ENCODE results near the gene C1orf94. TPM values are rescaled to one million over a fixed set of nuclear protein-coding genes. Genes with fewer than 3 reads are reported as not detected.

The C1orf94 gene
- polyA plus RNA-seq, 4 donors: 0.01 TPM; not detected in 3

GRCh38 chr1:34162852-34163766 lies 13.6 kb upstream of the C1orf94 start:
- H3K27me3 ChIP-seq (ENCODE audit: control insufficient read depth in 3 of 3, insufficient read depth in 3 of 3, low read length in 3 of 3): peaks cover 4 to 61% (median 46%) of the 10 kb centered on the region in 3 donors
- DNase-seq (peak; percentile 12 to 51), FAIRE-seq (no peak)
- 3 to 6% (median 4%) methylated on average over 46 of the region's 46 CpGs for WGBS, 3 donors
- H3K4me1 ChIP-seq (ENCODE audit: control insufficient read depth in 3 of 3, insufficient read depth in 2 of 3, low read depth in 1 of 3, low read length in 2 of 3): peaks cover 0 to 3% (median 0%) of the 10 kb centered on the region in 3 donors
- no peaks in the 10 kb centered on the region for H3K9me3 ChIP-seq (ENCODE audit: control insufficient read depth in 2 of 2, insufficient read depth in 1 of 2, low read depth in 1 of 2, low read length in 1 of 2)
- no peaks in the 10 kb centered on the region for H3K36me3 ChIP-seq (ENCODE audit: control insufficient read depth in 3 of 3, insufficient read depth in 2 of 3, low read depth in 1 of 3, low read length in 3 of 3)
- no peak overlapping the region for H3K4me3 ChIP-seq (ENCODE audit: low read depth in 1 of 3, low read length in 3 of 3)
- no peak overlapping the region for H3K27ac ChIP-seq (ENCODE audit: low read depth in 1 of 3, low read length in 2 of 3)

- FAIRE-seq (no peak), DNase-seq (no peak)
- H3K27ac ChIP-seq (ENCODE audit: low read depth in 1 of 3, low read length in 2 of 3): no peak overlapping the region
- no peak overlapping the region for H3K4me3 ChIP-seq (ENCODE audit: low read depth in 1 of 3, low read length in 3 of 3)
- 2 to 7% (median 6%) methylated on average over 57 to 75 of the region's 75 CpGs for WGBS, 3 donors
- H3K27me3 ChIP-seq (ENCODE audit: control insufficient read depth in 3 of 3, insufficient read depth in 3 of 3, low read length in 3 of 3): peaks cover 6 to 61% (median 49%) of the 10 kb centered on the region in 3 donors
- no peaks in the 10 kb centered on the region for H3K9me3 ChIP-seq (ENCODE audit: control insufficient read depth in 2 of 2, insufficient read depth in 1 of 2, low read depth in 1 of 2, low read length in 1 of 2)
- H3K36me3 ChIP-seq (ENCODE audit: control insufficient read depth in 3 of 3, insufficient read depth in 2 of 3, low read depth in 1 of 3, low read length in 3 of 3): no peaks in the 10 kb centered on the region
- peaks cover 0 to 3% (median 0%) of the 10 kb centered on the region in 3 donors for H3K4me1 ChIP-seq (ENCODE audit: control insufficient read depth in 3 of 3, insufficient read depth in 2 of 3, low read depth in 1 of 3, low read length in 2 of 3)
Measured at GRCh38 chr1:34163792-34164731, 12.6 kb upstream of the C1orf94 start.

GRCh38 chr1:34164771-34165391 lies 11.8 kb upstream of the C1orf94 start, which contains the start of gene CSMD2:
TSS of gene CSMD2 (minus strand) at chr1:34165230. CDS start at chr1:34165097, 133 bp downstream.
- Histone ChIP-seq H3K9me3 (ENCODE audit: control insufficient read depth in 2 of 2, insufficient read depth in 1 of 2, low read depth in 1 of 2, low read length in 1 of 2) (no peaks in the 10 kb centered on the region), H3K27me3 (ENCODE audit: control insufficient read depth in 3 of 3, insufficient read depth in 3 of 3, low read length in 3 of 3) (peaks cover 6 to 63% (median 47%) of the 10 kb centered on the region in 3 donors), H3K27ac (ENCODE audit: low read depth in 1 of 3, low read length in 2 of 3) (no peak within 1 kb of the TSS), H3K36me3 (ENCODE audit: control insufficient read depth in 3 of 3, insufficient read depth in 2 of 3, low read depth in 1 of 3, low read length in 3 of 3) (no peaks in the 10 kb centered on the region), H3K4me3 (ENCODE audit: low read depth in 1 of 3, low read length in 3 of 3) (no peak within 1 kb of the TSS), H3K4me1 (ENCODE audit: control insufficient read depth in 3 of 3, insufficient read depth in 2 of 3, low read depth in 1 of 3, low read length in 2 of 3) (peaks cover 0 to 3% (median 0%) of the 10 kb centered on the region in 3 donors)
- no peak for FAIRE-seq
- 1 to 10% (median 3%) methylated on average over 36 to 78 of the region's 78 CpGs for WGBS, 3 donors
- peak in 1 of 2 donors; percentile 42 for DNase-seq

DNA sequence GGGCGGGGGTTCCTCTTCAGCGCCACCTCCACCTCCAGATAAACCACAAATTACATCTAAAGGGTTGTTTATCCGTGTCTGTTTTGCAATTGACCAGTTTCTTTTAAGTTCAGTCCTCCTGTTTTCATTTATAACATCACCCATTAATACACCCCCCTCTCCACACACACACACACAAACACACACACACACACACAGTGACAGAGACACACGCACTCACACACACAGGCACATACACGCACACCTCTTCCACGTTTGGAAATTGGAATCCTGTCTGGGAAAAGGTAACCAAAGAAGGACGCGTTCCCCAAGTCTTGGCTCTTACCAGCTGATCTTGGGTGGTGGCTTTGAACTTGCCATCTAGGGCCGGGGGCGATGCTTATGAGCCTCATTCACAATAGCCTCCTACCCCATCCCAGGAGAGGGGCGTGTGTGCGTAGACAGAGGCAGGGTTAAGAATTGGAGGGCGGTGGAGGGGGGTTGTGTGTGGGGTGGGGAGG lies 11.2 kb upstream of the C1orf94 start:
- Histone ChIP-seq H3K36me3 (ENCODE audit: control insufficient read depth in 3 of 3, insufficient read depth in 2 of 3, low read depth in 1 of 3, low read length in 3 of 3) (no peaks in the 10 kb centered on the region), H3K4me3 (ENCODE audit: low read depth in 1 of 3, low read length in 3 of 3) (no peak overlapping the region), H3K9me3 (ENCODE audit: control insufficient read depth in 2 of 2, insufficient read depth in 1 of 2, low read depth in 1 of 2, low read length in 1 of 2) (no peaks in the 10 kb centered on the region), H3K4me1 (ENCODE audit: control insufficient read depth in 3 of 3, insufficient read depth in 2 of 3, low read depth in 1 of 3, low read length in 2 of 3) (peaks cover 0 to 3% (median 0%) of the 10 kb centered on the region in 3 donors), H3K27me3 (ENCODE audit: control insufficient read depth in 3 of 3, insufficient read depth in 3 of 3, low read length in 3 of 3) (peaks cover 6 to 66% (median 47%) of the 10 kb centered on the region in 3 donors), H3K27ac (ENCODE audit: low read depth in 1 of 3, low read length in 2 of 3) (no peak overlapping the region)
- 6 to 8% (median 6%) methylated on average over 13 of the region's 13 CpGs for WGBS, 3 donors
- FAIRE-seq (no peak), DNase-seq (no peak)

GRCh38 chr1:34166191-34166624 lies 10.5 kb upstream of the C1orf94 start:
- Histone ChIP-seq H3K36me3 (ENCODE audit: control insufficient read depth in 3 of 3, insufficient read depth in 2 of 3, low read depth in 1 of 3, low read length in 3 of 3) (no peaks in the 10 kb centered on the region), H3K27ac (ENCODE audit: low read depth in 1 of 3, low read length in 2 of 3) (no peak overlapping the region), H3K9me3 (ENCODE audit: control insufficient read depth in 2 of 2, insufficient read depth in 1 of 2, low read depth in 1 of 2, low read length in 1 of 2) (no peaks in the 10 kb centered on the region), H3K4me3 (ENCODE audit: low read depth in 1 of 3, low read length in 3 of 3) (no peak overlapping the region), H3K4me1 (ENCODE audit: control insufficient read depth in 3 of 3, insufficient read depth in 2 of 3, low read depth in 1 of 3, low read length in 2 of 3) (peaks cover 0 to 3% (median 0%) of the 10 kb centered on the region in 3 donors), H3K27me3 (ENCODE audit: control insufficient read depth in 3 of 3, insufficient read depth in 3 of 3, low read length in 3 of 3) (peaks cover 6 to 64% (median 49%) of the 10 kb centered on the region in 3 donors)
- FAIRE-seq (no peak), DNase-seq (no peak)
- 4 to 10% (median 7%) methylated on average over 26 to 27 of the region's 27 CpGs for WGBS, 3 donors

DNA sequence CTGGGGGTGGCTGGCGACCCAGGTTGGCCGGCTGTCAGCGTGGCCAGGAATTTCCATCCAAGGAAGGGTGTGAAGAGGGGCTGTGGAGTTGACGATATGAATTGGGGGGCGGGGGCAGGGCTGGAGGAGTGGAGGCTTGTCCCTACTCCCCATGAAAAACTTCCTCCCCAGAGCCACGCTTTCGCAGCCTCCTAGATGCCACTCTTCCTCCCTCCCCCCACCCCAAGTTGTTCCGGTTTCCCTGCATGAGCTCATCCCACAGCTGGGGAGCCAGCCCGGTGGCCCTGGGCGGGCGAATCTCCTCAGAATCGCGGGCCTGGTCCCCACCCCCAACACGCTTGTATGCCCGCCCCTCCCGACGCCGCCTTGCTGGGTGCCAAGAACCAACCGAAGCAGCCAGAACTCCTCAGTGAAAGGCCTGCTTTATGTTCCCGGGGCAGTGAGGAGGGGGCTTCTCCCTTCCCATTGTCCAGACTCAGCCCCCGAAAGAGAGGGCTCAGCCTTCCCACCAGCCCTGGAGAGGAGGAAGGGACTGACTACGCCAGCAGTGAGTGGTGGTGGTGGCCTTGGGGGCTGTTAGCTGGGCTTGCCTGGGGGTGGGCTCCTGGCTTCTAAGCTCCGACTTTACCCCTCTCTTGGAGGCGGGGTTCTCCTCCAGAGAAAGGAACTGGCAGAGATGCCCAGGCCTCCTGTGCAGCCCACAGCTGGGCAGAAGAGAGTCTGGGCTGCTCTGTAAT lies 9.9 kb upstream of the C1orf94 start:
- no peak overlapping the region for H3K4me3 ChIP-seq (ENCODE audit: low read depth in 1 of 3, low read length in 3 of 3)
- DNase-seq (no peak), FAIRE-seq (no peak)
- H3K9me3 ChIP-seq (ENCODE audit: control insufficient read depth in 2 of 2, insufficient read depth in 1 of 2, low read depth in 1 of 2, low read length in 1 of 2): no peaks in the 10 kb centered on the region
- WGBS, 3 donors: 4 to 9% (median 7%) methylated on average over 20 to 24 of the region's 24 CpGs
- no peak overlapping the region for H3K27ac ChIP-seq (ENCODE audit: low read depth in 1 of 3, low read length in 2 of 3)
- no peaks in the 10 kb centered on the region for H3K36me3 ChIP-seq (ENCODE audit: control insufficient read depth in 3 of 3, insufficient read depth in 2 of 3, low read depth in 1 of 3, low read length in 3 of 3)
- peaks cover 6 to 58% (median 50%) of the 10 kb centered on the region in 3 donors for H3K27me3 ChIP-seq (ENCODE audit: control insufficient read depth in 3 of 3, insufficient read depth in 3 of 3, low read length in 3 of 3)
- peaks cover 0 to 3% (median 0%) of the 10 kb centered on the region in 3 donors for H3K4me1 ChIP-seq (ENCODE audit: control insufficient read depth in 3 of 3, insufficient read depth in 2 of 3, low read depth in 1 of 3, low read length in 2 of 3)

- Histone ChIP-seq H3K9me3 (ENCODE audit: control insufficient read depth in 2 of 2, insufficient read depth in 1 of 2, low read depth in 1 of 2, low read length in 1 of 2) (no peaks in the 10 kb centered on the region), H3K4me1 (ENCODE audit: control insufficient read depth in 3 of 3, insufficient read depth in 2 of 3, low read depth in 1 of 3, low read length in 2 of 3) (peaks cover 0 to 3% (median 0%) of the 10 kb centered on the region in 3 donors), H3K27me3 (ENCODE audit: control insufficient read depth in 3 of 3, insufficient read depth in 3 of 3, low read length in 3 of 3) (peaks cover 6 to 56% (median 48%) of the 10 kb centered on the region in 3 donors), H3K36me3 (ENCODE audit: control insufficient read depth in 3 of 3, insufficient read depth in 2 of 3, low read depth in 1 of 3, low read length in 3 of 3) (no peaks in the 10 kb centered on the region), H3K27ac (ENCODE audit: low read depth in 1 of 3, low read length in 2 of 3) (no peak overlapping the region), H3K4me3 (ENCODE audit: low read depth in 1 of 3, low read length in 3 of 3) (no peak overlapping the region)
- DNase-seq: no peak
- FAIRE-seq: no peak
- 24 to 27% (median 26%) methylated on average over 13 of the region's 13 CpGs for WGBS, 3 donors
Measured at GRCh38 chr1:34167389-34167788, 9.3 kb upstream of the C1orf94 start.

All from small intestine (tissue), 7 donors.